Measurements from ENCODE around the gene SULT1A3.
"Not testable (repeated sequence)": the region's sequence is repeated elsewhere in the genome, so short reads cannot be mapped to it uniquely, and the experiment has no call there.

Gene SULT1A3

GRCh38 chr16:30197001-30197400 lies 2.1 kb upstream of the SULT1A3 start:
- not testable (repeated sequence) for H3K4me3 ChIP-seq (ENCODE audit: low read depth, low read length)

GRCh38 chr16:30199608-30200343 lies 721 bp downstream of the SULT1A3 start:
- not testable (repeated sequence) for H3K4me3 ChIP-seq (ENCODE audit: low read depth, low read length)

- not testable (repeated sequence) for H3K4me3 ChIP-seq (ENCODE audit: low read depth, low read length)
These were observed 6.6 kb downstream of the SULT1A3 start for GRCh38 chr16:30205541-30206236.

- not testable (repeated sequence) for H3K4me3 ChIP-seq (ENCODE audit: low read depth, low read length)
These were observed 7.2 kb downstream of the SULT1A3 start for GRCh38 chr16:30206252-30206651.

GRCh38 chr16:30207063-30207704 lies 8.1 kb downstream of the SULT1A3 start:
- H3K4me3 ChIP-seq (ENCODE audit: low read depth, low read length), result not testable (repeated sequence)

- H3K4me3 ChIP-seq (ENCODE audit: low read depth, low read length), result not testable (repeated sequence)
These were observed 10.0 kb downstream of the SULT1A3 start for GRCh38 chr16:30209032-30209431.

- H3K4me3 ChIP-seq (ENCODE audit: low read depth, low read length), result not testable (repeated sequence)
These were observed 12.4 kb downstream of the SULT1A3 start for GRCh38 chr16:30211414-30211813.

- H3K4me3 ChIP-seq (ENCODE audit: low read depth, low read length), result not testable (repeated sequence)
These were observed 18.0 kb downstream of the SULT1A3 start for GRCh38 chr16:30217082-30217481.

GRCh38 chr16:30248379-30248778 lies 49.3 kb downstream of the SULT1A3 start, which contains the start of gene NPIPB13:
NPIPB13 (minus strand) TSS chr16:30248479; CDS start chr16:30245573, 2,906 bp downstream.
- not testable (repeated sequence) for H3K4me3 ChIP-seq (ENCODE audit: low read depth, low read length)

Data from GM12875 (cell line).